HepG2 (cell line): ENCODE results near the gene HLCS. TPM values are rescaled to one million over a fixed set of nuclear protein-coding genes. Genes with fewer than 3 reads are reported as not detected.
A peak's percentile ranks its signal among the peaks of the same experiment; 100 is the strongest.

Experiments
- ATAC-seq: fragments of 200-7000 bp; cut with Tn5 transposase; 3 replicates; pipeline ENCODE4 v1.9.1; 2020; ENCODE audit warnings: mild to moderate bottlenecking, moderate library complexity
- BruUV-seq: library from RNA; stranded (reverse); fragments of 400-500 nt; replicated peaks from 2 replicates; lab custom pipeline; 2021; lab: Mats Ljungman, UMichigan
- CTCF ChIA-PET: fragments of 300-600 bp; formaldehyde crosslinking; extraction: SDS; loops from one replicate; lab custom pipeline; 2021; ENCODE audit warnings: low total read pairs, inconsistent platforms, low intra/inter-chr PET ratio; lab: Yijun Ruan, JAX
- POLR2A ChIA-PET: fragments of 350-600 bp; sonication (Branson Sonifier 250); formaldehyde crosslinking; loops from one replicate; lab custom pipeline; 2020; ENCODE audit warnings: antibody characterized with exemption, inconsistent platforms; lab: Yijun Ruan, JAX
- DNase-seq: peaks from one replicate; pipeline ENCODE4 v3.0.0-alpha.2; 2015; ENCODE audit warnings: low spot score
- FAIRE-seq: peaks from 3 replicates; lab custom pipeline; 2011; peaks lifted over from hg19 to GRCh38; lab: Jason Lieb, UNC
- H2AFZ ChIP-seq: one replicate; pipeline ENCODE4 v1.6.1; 2011; ENCODE audit warnings: low read length, inconsistent platforms
- H3K27ac ChIP-seq: fragments of 300-600 bp; 3 replicates; pipeline ENCODE4 v1.8.0; 2011; ENCODE audit warnings: mixed run types, mild to moderate bottlenecking, mixed read lengths, low read length, inconsistent platforms; ENCODE audit not compliant: insufficient read depth; ENCODE audit errors: extremely low read length
- H3K27me3 ChIP-seq, 2 experiments: fragments of 200-600 bp in 1 of 2; 2 replicates in 1 of 2; 3 replicates in 1 of 2; pipeline versions ENCODE4 v1.6.0 to v1.8.0; 2011; ENCODE audit warnings: low read length in 2 of 2, mild to moderate bottlenecking in 2 of 2, moderate library complexity in 2 of 2, inconsistent platforms in 1 of 2; ENCODE audit not compliant: insufficient read depth in 2 of 2, control insufficient read depth in 1 of 2
- H3K36me3 ChIP-seq, 2 experiments: fragments of 200-600 bp in 1 of 2; replicated peaks in 1 of 2; 2 replicates in 1 of 2; 3 replicates in 1 of 2; pipeline versions ENCODE4 v1.5.1 to v1.8.0; 2011; ENCODE audit warnings: low read length in 2 of 2, inconsistent platforms in 1 of 2; ENCODE audit not compliant: insufficient read depth in 2 of 2, control insufficient read depth in 1 of 2
- H3K4me1 ChIP-seq: 2 replicates; pipeline ENCODE4 v1.5.1; 2012; ENCODE audit warnings: low read length, inconsistent platforms; ENCODE audit not compliant: insufficient read depth
- H3K4me2 ChIP-seq: 2 replicates; pipeline ENCODE4 v1.6.0; 2011; ENCODE audit warnings: low read depth, low read length, inconsistent platforms
- H3K4me3 ChIP-seq, 3 experiments: fragments of 200-600 bp in 1 of 3; sonication (generic), shearing (Covaris generic) in 1 of 3; replicated peaks in 1 of 3; 2 replicates each; pipeline ENCODE4 v1.5.1; 2011 to 2016; ENCODE audit warnings: low read length in 3 of 3, inconsistent platforms in 2 of 3, low read depth in 2 of 3, mild to moderate bottlenecking in 2 of 3, control low read depth in 1 of 3, mixed read lengths in 1 of 3; ENCODE audit not compliant: insufficient read depth in 1 of 3
- H3K79me2 ChIP-seq: one replicate; pipeline ENCODE4 v1.6.1; 2011; ENCODE audit warnings: low read length, inconsistent platforms; ENCODE audit not compliant: insufficient read depth
- H3K9ac ChIP-seq: 2 replicates; pipeline ENCODE4 v1.6.0; 2011; ENCODE audit warnings: mild to moderate bottlenecking, low read depth, low read length, inconsistent platforms; ENCODE audit not compliant: insufficient read depth
- H3K9me3 ChIP-seq: 2 replicates; pipeline ENCODE4 v1.5.1; 2012; ENCODE audit warnings: mild to moderate bottlenecking, low read length
- H4K20me1 ChIP-seq: 2 replicates; pipeline ENCODE4 v1.6.0; 2011; ENCODE audit warnings: inconsistent platforms, mild to moderate bottlenecking, low read length, moderate library complexity; ENCODE audit not compliant: insufficient read depth
- KDM6A ChIP-seq: IDR thresholded peaks from 2 replicates; pipeline ENCODE4 v1.6.1; 2016; ENCODE audit warnings: low read depth
- STAG1 ChIP-seq: sonication (generic); formaldehyde crosslinking; IDR thresholded peaks from 2 replicates; pipeline ENCODE4 v1.4.0; 2020; ENCODE audit warnings: missing genetic modification reagents
- ZNF441 ChIP-seq: sonication (generic); formaldehyde crosslinking; IDR thresholded peaks from 2 replicates; pipeline ENCODE4 v1.7.0; 2021; ENCODE audit warnings: missing genetic modification reagents, borderline replicate concordance
- WGBS: methylation state at CpG from one replicate; pipeline ENCODE4 v1.1.6; 2017; ENCODE audit warnings: low lambda C conversion rate; 5-methylcytosine and 5-hydroxymethylcytosine counted together
- in situ Hi-C: cut with HindIII; loops from 2 replicates; pipeline ENCODE4 v1.10.0; 2017; ENCODE audit warnings: low pct_unique_long_range_greater_than_20kb; ENCODE audit not compliant: extremely low pct_ligation_motif_present
- intact Hi-C: fragments of 100-400 bp; cut with micrococcal nuclease; formaldehyde crosslinking; loops from one replicate; pipeline ENCODE4 v1.10.0; 2022; ENCODE audit not compliant: unreplicated experiment
- polyA plus RNA-seq, 8 experiments: library from polyadenylated mRNA; depleted of rRNA in 3 of 8; stranded (reverse) in 7 of 8; unstranded in 1 of 8; fragments of >200 nt; fragmentation: Illumina TruSeq in 4 of 8; extraction: Trizol in 4 of 8; gene quantifications; 2 replicates each; pipeline versions ENCODE4 v1.2.1 to v1.2.3, GENCODE V29; 2011 to 2016; ENCODE audit warnings: low read depth in 4 of 8, missing spikeins in 1 of 8, mixed read lengths in 1 of 8; ENCODE audit not compliant: insufficient read depth in 1 of 8
- total RNA-seq, 5 experiments: library from RNA; depleted of rRNA; stranded (reverse); fragments of >200 nt; fragmentation: Illumina TruSeq; extraction: Trizol; gene quantifications; 2 replicates each; pipeline ENCODE4 v1.2.3, GENCODE V29; 2016; ENCODE audit warnings: low read depth in 1 of 5
- TF ChIP-seq, protein P1 (sequence below), 2 experiments: fragments of 450-650 bp in 1 of 2; sonication (generic) in 1 of 2; formaldehyde crosslinking in 1 of 2; IDR thresholded peaks; 2 replicates each; pipeline versions ENCODE4 v1.6.1 to v1.8.0; 2016 to 2022; ENCODE audit warnings: antibody characterized with exemption in 1 of 2, mild to moderate bottlenecking in 1 of 2, missing genetic modification reagents in 1 of 2

The HLCS gene
- total and polyA plus RNA-seq, 2 of the 13 experiments (the other 11 are each of a cell fraction or from before 2014, with no cell fraction given), result 7.9 to 12.3 TPM

DNA sequence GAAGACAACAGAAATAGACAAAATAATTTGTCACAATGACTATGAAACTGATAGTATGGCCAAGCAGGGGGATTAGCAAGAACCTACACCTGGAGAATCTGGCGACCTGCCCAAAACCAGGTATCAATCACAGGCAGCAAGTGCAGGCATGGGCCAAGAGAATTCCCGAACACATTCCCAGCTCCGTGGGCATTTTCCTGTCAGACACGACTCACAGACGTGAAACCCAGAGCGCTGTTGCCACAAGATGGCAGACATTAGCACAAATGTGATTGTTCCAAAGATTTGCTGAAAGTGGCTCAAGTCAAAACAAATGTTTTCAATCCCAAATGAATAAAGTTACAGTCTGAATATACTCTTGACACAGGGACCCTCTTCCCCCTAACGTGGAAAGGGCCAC lies 36.8 kb downstream of the HLCS start:
- no peak for DNase-seq
- Histone ChIP-seq H2AFZ (no peak overlapping the region), H3K4me2 (no peak overlapping the region), H3K9me3 (no peaks in the 10 kb centered on the region), H3K4me3 (no peak overlapping the region), H3K27me3 (no peaks in the 10 kb centered on the region), H3K79me2 (no peaks in the 10 kb centered on the region), H4K20me1 (no peaks in the 10 kb centered on the region), H3K9ac (no peak overlapping the region), H3K27ac (no peak overlapping the region), H3K36me3 (peaks cover 4 to 20% of the 10 kb centered on the region in 2 experiments; a peak in 3 of 5 replicates), H3K4me1 (peaks cover 14% of the 10 kb centered on the region)
- BruUV-seq, result no TSS peak
- intact Hi-C loops (loop anchor here (5.0 kb wide), 2 partner anchors 182 to 507 kb away; no protein-coding TSS in a partner anchor), in situ Hi-C loops (loop anchor here (5.0 kb wide), 3 partner anchors 177 to 427 kb away; no protein-coding TSS in a partner anchor)
- ATAC-seq, result no peak
- ChIA-PET CTCF (no interaction called here), POLR2A (no interaction called here)
- 98% methylated on average over 7 of the region's 7 CpGs for WGBS
- no peak for TF ChIP-seq KDM6A (CRISPR knock-in tag)
- 0 out of 2 replicates have a peak, but pooled peaks have one; percentile 8 for TF ChIP-seq STAG1 (CRISPR knock-in tag)
- no peak for FAIRE-seq

DNA sequence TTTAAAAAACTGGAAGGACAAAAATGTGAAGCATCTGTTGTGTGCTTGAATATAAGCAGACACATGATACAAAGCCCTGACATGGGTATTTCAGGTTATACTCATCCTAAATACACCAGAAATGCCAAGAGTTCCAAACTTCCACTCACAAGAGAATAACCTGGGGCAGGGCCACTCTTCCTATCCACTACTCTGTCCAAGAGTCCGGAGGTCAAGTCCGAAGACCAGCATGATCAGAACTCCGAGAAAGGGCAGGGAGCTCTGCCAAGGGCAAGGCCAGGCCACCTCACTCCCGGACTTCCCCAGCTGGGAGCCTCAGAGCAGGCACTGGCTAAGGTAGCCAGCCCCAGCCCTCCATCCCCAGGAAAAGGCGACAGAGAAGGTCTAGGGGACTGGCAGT lies 37.5 kb downstream of the HLCS start:
- in situ Hi-C loops, result loop anchor here (5.0 kb wide), 3 partner anchors 177 to 427 kb away; no protein-coding TSS in a partner anchor
- peaks cover 4 to 18% of the 10 kb centered on the region in 2 experiments; a peak in 3 of 5 replicates for H3K36me3 ChIP-seq
- no peak overlapping the region for H3K4me3 ChIP-seq
- H3K9me3 ChIP-seq, result no peaks in the 10 kb centered on the region
- H3K79me2 ChIP-seq, result no peaks in the 10 kb centered on the region
- ATAC-seq (peak; percentile 31; the same call in 1 of the 3 replicates), DNase-seq (no peak), FAIRE-seq (no peak)
- no peaks in the 10 kb centered on the region for H4K20me1 ChIP-seq
- no peak overlapping the region for H3K4me2 ChIP-seq
- peaks cover 14% of the 10 kb centered on the region for H3K4me1 ChIP-seq
- intact Hi-C loops, result loop anchor here (5.0 kb wide), 2 partner anchors 182 to 507 kb away; no protein-coding TSS in a partner anchor
- no peak overlapping the region for H3K27ac ChIP-seq
- ChIA-PET POLR2A (no interaction called here), CTCF (no interaction called here)
- H3K27me3 ChIP-seq, result no peaks in the 10 kb centered on the region
- no peak overlapping the region for H3K9ac ChIP-seq
- 92% methylated on average over 1 of the region's 5 CpGs for WGBS
- no peak overlapping the region for H2AFZ ChIP-seq
- no TSS peak for BruUV-seq
- TF ChIP-seq, protein P1, sequence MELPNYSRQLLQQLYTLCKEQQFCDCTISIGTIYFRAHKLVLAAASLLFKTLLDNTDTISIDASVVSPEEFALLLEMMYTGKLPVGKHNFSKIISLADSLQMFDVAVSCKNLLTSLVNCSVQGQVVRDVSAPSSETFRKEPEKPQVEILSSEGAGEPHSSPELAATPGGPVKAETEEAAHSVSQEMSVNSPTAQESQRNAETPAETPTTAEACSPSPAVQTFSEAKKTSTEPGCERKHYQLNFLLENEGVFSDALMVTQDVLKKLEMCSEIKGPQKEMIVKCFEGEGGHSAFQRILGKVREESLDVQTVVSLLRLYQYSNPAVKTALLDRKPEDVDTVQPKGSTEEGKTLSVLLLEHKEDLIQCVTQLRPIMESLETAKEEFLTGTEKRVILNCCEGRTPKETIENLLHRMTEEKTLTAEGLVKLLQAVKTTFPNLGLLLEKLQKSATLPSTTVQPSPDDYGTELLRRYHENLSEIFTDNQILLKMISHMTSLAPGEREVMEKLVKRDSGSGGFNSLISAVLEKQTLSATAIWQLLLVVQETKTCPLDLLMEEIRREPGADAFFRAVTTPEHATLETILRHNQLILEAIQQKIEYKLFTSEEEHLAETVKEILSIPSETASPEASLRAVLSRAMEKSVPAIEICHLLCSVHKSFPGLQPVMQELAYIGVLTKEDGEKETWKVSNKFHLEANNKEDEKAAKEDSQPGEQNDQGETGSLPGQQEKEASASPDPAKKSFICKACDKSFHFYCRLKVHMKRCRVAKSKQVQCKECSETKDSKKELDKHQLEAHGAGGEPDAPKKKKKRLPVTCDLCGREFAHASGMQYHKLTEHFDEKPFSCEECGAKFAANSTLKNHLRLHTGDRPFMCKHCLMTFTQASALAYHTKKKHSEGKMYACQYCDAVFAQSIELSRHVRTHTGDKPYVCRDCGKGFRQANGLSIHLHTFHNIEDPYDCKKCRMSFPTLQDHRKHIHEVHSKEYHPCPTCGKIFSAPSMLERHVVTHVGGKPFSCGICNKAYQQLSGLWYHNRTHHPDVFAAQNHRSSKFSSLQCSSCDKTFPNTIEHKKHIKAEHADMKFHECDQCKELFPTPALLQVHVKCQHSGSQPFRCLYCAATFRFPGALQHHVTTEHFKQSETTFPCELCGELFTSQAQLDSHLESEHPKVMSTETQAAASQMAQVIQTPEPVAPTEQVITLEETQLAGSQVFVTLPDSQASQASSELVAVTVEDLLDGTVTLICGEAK (IDR thresholded peaks at IDR 0.05), result no peak
- TF ChIP-seq, protein P1 (CRISPR knock-in tag; IDR thresholded peaks at IDR 0.05), result no peak
- no peak for TF ChIP-seq ZNF441
